Measurements from ENCODE around the gene PERM1.

The PERM1 gene

DNA sequence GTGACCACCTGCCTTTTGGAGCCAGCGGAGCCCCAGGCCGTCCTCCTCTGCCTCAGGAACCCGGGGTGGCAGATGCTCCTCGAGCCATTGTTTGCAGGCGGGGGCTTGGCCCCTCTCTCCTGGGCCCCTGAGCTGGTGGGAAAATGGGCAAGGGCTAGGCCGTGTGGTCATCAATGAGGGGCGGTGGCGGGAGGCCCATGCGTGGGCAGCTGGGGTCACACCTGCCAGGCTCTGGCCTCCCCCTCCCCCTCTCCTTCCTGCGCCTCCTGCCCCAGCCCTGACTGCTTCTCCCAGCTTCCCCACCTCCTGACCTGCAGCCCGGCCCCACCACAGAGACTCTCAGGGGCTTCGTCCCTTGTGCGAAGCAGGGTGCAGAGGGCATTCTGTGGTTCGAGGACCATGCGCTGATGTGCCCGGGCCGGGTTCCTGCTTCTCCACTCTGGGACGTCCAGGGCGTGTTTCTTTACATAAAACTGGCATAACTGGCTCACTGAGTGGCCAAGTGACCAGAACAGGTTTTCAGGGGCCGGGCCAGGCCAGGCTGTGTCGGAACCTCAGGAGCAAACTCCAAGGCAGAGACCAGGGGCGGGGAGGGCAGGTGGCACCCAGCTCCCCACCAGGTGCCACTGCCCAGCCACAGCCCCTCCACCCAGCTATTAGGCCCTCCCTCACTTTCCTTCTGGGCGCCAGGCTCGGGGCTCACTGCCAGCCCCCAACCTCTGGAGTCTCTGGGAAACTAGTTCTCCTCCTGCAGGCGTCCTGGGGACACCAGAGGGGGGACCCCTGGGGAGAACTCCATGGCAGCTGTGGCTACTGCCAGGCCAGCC is 48.9 kb downstream of the PERM1 start:
- DNase-seq (ENCODE audit: low read depth): no peak

GRCh38 chr1:932173-932510 is 49.8 kb downstream of the PERM1 start:
- no peak for DNase-seq (ENCODE audit: low read depth)

GRCh38 chr1:931380-932172 is 50.3 kb downstream of the PERM1 start:
- DNase-seq (ENCODE audit: low read depth): no peak

DNA sequence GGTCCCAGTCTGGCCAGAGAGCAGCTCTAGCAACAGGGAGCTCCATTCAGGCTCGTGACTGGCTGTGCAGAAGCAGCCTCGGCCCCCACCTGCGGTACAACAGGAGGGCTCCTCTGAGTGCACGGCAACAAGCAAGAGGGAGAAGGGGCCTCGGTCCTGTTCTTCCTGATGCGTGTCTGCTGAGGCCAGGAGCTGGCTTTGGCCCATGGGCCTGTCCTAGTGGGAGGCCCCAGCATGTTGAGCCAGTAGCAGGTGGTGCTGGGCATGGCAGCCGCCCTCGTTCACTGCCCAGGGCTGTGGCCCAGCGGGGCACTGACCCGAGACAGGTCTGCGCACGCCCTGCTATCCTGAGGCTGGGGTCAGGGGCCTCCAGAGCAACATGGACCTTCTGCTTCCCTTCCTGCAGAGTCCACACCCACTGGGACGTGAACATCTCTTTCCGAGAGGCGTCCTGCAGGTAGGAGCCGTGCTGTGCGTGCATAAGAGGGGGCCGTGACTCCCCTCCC is 51.2 kb downstream of the PERM1 start:
- no peak for DNase-seq (ENCODE audit: low read depth)

- no peak for DNase-seq (ENCODE audit: low read depth)
Measured at GRCh38 chr1:929712-930632, 51.9 kb downstream of the PERM1 start.

- DNase-seq (ENCODE audit: low read depth): no peak
Measured at GRCh38 chr1:928825-929661, 52.9 kb downstream of the PERM1 start.

GRCh38 chr1:927748-928147 is 54.1 kb downstream of the PERM1 start:
- DNase-seq (ENCODE audit: low read depth): no peak

- no peak for DNase-seq (ENCODE audit: low read depth)
Measured at GRCh38 chr1:927234-927633, 54.7 kb downstream of the PERM1 start.

DNA sequence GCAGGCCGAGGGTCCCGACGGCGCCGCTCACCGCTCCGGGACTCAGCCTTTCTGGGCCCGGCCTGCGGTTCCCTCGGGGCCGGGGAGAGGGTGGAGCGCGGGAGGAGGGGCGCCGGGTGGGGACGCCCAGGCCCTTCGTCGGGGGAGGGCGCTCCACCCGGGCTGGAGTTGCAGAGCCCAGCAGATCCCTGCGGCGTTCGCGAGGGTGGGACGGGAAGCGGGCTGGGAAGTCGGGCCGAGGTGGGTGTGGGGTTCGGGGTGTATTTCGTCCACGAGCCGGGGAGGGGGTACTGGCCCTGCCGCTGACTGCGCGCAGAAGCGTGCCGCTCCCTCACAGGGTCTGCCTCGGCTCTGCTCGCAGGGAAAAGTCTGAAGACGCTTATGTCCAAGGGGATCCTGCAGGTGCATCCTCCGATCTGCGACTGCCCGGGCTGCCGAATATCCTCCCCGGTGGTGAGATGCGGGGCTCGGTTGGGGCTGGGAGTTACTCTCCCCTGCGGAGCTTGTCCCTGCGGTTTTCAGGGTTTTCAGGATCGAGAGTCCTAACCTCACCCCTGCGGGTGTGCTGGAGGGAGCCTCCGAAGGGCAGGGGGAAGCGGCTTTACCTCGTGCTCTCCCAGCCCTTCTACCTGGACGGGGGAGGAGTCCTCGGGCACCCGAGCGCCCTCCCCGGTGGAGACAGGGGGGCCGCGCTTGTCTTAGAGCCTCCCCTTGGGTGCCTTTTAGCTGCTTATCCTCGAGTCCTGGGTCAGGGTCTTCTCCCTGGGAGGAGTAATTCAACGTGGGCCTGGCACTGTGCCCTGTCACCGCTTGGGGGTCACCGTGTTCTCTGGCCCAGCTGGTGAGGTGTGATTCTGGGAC is 56.1 kb downstream of the PERM1 start:
- no peak for DNase-seq (ENCODE audit: low read depth)

Data from activated T-helper 9 cell treated with anti-CD3 and anti-CD28 coated beads, Interleukin-2, amount 50 U/mL, for 16 hours (primary cell).